HG03039 (cell line): ENCODE data around the gene DCAF8.
A peak's percentile ranks its signal among the peaks of the same experiment; 100 is the strongest.

Experiments
- ATAC-seq: cut with Tn5 transposase; IDR thresholded peaks from one replicate; pipeline ENCODE4 v1.9.1; 2021; ENCODE audit warnings: mild to moderate bottlenecking, moderate library complexity; ENCODE audit not compliant: unreplicated experiment

Gene DCAF8

DNA sequence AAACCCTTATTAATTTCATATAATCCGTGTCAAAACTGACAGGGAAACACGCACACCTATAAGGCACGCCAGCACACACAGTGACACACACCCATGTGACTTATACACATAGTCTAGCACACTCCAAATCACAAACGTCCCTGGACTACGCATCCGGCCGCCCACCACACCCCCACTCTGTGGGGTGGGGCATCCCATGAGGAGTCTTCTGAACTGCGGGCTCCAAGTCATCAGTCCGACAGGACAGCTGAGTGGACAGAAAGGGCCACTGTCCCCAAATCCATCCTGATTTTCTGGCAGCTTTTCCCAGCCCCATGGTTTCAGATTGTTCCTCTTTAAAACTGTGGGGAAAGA is 56.3 kb downstream of the DCAF8 start:
- no peak for ATAC-seq

DNA sequence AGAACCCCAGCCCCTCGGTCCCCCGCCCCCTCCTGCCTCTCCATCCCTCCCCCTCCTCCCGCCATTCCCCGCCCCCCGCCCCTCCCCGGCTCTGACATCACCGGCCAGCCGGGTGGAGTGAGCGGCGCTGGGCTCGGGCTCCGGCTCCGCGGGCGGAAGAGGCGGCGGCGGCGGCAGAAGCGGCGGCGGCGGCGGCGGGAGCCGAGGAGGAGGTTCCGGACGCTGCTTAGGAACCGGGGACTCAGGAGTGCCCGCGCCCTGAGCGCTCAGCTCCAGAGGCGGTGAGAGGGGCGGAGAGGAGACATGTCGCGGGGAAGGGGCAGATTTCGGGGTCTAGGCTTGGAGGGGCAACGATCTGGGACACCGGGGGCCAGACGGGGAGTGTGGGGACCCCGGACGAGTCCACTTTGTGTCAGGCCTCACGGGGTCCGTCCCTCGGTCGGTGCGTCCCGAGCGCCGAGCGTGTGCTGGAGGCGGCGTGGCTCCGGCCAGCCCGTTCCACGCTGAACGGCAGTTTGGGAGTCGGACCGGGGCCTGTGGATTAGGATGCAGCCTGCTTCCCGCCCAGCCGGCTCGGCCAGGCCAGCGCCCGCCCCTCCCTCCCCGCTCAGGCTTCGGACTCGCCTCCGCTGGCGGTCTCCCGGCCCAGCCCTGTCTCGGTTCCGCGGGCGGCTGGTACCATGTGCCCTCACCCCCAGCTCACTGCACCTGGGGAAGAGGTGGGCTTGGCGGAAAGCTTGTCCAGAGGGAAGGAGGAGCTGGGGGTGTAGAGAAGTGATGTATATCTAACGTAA is 56.9 kb downstream of the DCAF8 start, which contains the start of gene PEA15:
Gene PEA15, plus strand, starts transcription at position 143 of the 794 bp plus-strand sequence. CDS start 6,161 bp downstream, outside the sequence.
- peak; percentile 40 for ATAC-seq

DNA sequence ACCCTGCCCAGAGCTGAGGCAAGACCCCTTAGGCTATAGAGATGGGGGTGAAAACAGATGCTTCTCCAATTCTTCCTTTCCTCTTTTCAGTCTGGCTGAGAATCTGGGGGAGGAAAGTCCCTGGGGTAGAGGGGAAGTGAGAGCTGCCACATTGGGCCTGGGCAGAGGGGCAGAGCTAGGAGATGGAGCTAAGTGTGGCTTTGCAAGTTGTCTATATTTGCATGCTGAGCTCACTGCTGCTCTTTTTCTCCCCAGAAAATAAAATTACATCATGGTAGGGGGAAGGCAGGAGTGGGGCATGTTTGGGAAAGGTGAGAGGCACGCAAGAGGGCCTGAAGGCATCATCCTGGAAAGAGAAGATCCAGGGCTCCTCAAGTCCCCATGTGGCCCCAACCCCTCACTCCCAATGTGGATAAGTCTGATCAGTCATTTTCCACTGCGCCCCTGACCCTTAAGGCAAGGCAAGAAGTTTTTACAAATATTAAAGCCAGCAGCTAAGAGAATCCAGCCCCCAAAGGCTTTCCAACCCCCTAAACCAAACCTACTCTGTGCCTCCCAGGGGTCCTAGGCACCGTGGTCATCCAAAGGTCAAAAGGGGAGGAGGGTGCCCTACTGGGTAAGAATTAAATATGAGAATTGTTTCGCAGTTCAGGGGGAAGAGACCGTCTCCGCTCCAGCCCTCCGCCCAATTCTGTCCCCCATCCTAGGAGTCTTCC is 57.7 kb downstream of the DCAF8 start:
- peak; percentile 50 for ATAC-seq

DNA sequence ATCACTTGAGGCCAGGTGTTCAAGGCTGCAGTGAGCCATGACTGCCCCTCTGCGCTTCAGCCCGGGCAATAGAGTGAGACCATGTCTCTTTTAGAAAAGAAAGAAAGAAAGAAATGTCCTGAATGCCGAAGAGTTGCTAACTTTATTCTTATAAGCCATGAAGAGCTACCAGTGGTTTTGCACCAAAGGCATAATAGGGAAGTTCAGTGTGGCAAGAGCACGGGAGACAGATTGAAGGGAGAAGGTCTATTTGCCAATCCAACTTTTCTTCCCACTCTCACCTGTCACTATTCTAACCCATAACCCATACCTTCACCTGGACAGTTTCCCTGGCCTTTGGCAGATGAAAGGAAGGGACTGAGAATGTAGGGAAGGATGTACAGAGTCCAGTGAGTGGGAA is 61.6 kb downstream of the DCAF8 start:
- no peak for ATAC-seq

DNA sequence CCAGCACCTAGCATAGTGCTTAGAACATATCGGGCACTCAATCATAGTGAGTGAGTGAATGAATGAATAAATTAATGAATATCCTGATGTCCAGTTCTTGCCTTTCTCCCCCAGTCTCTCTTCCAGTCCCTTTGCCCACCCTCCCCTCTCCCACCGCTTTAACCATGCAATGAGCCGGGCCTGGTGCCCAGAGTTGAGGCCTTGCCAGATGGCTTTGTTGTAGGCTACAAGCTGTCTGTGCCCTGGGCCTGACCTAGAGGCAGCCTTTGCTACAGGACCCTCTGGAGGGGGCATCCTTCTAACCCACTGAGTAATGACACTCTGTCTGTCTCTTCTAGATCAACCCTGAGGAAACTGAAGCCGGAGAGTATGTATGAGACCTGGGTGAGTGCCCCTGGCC is 65.1 kb downstream of the DCAF8 start:
- ATAC-seq = no peak

DNA sequence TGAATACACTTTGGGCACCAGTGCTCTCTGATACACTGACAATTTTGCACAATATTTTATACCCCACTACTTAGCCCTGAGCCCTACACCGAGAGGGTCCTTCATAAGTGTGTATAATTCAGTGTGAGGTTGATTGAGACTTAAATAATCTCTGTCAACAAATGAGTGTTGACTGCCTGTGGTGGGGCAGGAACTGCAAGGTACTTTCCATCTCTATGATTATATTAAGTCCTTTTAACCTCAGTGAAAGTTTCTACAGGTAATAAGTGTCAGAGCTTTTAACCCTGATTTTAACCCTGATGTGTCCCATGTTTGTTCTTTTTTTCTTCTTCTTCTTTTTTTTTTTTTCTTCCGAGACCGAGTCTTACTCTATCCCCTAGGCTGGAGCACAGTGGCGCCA is 66.2 kb downstream of the DCAF8 start:
- ATAC-seq = no peak

DNA sequence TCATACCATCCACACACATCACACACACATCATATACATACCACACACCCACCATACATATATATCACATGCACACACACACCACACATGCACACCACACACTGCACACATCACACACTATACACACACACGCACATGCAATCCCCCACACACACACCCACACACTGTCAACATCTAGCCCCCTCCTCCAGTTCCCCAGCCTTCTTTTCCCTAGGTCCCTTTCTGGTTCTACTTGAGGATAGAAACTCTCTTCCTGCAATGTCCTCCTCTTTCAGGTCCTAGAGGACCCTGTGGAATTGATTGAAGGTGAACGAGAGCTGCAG is 67.7 kb downstream of the DCAF8 start:
- ATAC-seq = no peak

DNA sequence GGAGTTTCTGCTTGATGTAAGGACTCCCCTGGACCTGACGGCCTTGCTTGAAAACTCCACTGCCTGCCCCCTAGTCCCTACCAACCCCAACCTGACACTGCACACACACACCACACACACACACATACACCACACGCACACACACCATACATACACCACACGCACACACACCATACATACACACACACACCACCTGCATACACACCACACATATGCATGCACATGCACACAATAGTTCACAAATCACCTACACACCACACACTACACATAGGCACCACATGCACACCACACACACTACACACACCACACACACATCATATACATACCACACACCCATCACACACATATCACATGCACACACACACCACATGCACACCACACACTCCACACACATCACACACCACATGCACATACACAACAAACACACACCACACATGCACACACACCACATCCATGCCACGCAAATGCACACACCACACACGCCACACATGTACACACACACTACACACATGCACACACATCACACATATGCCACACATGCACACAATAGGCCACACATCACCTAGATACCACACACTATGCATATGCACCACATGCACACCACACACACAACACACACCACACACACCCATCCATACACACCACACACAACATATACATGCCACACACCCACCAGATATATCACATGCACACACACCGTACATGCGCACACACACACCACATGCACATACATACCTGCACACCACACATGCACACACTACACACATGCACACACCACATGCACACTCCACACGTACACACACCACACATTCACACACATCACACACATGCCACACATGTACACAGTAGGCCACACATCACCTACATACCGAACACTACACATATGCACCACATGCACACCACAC is 68.3 kb downstream of the DCAF8 start:
- ATAC-seq = no peak

DNA sequence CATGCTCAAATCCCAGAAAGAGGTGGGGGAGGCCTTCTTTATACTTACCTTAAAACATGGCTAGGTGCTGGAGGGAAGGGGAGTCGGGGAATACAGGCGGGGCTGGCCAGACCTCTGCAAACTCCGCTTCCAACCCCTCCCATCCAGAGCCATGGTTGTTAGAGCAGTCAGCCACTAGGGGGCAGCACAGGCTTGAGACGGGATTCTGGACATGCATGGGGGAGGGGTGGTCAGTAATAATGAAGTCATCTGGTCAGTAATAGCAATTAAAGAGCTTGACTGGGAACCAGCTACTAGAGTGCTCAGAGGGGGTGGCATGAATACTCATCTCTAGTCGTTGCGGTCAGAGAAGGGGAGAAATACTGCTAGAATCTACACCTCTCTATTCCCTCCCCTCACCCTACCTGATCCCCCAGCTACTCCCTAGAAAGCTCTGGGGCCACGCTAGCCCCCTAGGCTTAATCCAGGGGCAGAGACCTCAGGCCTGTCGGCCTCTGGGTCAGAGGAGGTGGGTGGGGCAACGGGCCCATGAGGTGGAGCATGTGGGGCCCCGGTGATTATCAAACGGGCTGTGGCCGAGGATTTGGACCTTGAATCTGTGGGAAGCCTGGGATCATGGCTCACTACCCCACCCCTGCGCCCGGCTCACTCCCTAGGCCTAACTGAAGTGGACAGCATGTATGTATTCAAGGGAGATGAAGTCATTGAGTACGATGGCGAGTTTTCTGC is 69.1 kb downstream of the DCAF8 start:
- peak; percentile 54 for ATAC-seq

DNA sequence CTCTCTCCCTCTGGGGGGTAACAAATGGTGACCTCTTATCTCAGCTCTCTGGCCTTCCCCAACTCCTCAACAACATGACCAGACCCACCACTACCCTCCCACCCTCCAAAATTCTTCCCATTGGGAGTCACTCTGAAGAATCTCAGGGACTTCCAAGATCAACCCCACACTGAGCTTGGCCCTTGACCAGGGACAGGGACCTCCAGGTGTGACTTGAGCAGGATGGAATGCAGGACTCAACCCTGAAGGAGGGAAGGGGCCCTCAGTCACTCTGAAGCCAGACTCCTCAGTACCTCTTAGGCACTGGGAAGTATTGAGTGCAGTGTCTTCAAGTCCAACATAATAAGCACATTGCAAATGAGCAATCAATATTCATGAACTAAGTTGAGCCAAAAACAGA is 70.1 kb downstream of the DCAF8 start:
- ATAC-seq = no peak

DNA sequence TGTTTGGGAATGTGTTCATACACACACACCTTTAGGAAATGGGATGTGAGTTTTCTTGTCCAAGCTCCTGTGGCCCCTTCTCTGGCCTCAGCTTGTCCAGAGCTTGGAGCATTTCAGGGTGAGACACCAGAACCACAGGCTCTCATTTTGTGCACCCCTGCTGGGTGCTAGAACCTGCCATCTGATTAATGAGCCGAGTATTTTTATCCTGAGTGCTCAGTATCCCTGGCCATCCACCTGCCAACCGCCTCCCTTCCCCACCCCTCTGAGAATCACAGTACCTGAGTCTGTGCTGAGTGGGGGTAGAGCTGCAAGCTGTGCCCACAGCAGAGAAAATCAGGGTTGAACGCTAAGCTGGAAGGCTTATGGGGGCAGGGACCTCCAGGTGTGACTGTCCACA is 70.6 kb downstream of the DCAF8 start:
- no peak for ATAC-seq

DNA sequence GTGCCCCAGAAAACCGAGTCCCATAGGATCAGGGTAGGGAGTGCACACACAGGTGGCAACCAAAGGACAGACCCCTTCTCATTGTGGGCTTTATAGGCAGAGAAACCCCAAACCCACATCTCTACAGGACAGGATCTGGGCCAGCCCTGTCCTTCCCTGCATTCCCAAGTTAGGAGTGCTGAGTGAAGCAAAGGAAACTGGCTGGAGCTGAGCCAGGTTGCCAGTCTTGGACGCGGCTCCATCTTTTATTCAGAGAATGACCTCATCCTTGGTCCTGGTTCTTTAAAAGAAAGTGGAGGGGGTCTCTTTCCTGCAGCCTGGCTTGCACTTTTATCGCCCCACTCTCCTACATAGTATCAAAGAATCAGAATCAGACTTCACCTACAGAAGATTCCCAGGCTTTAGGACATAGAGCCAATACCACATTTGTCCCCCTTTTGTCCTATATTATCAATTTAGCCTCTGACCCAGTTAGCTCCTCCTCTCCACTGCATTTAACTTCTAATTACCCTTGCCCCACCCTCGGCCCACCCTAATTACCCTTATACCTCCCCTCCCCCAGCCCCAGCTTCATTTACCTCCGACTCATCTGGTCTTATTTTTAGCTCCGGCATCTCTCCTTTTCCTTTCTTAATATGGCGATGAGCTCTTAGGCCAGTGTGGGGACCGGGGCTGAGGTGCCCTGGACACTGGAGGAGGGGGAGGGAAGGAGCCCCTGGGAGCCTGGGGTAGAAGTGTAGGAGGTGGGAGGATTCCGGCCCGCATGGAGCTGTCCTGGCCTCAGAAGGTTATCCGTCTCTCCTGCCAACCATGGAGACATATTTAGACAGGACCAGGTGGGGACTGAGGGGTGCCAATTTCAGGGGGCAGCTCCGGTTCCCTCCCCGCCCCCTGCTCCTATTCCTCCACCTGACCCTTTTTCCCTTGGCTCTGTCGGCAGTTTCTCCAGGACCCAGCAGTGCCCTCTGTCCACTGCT is 72.4 kb downstream of the DCAF8 start, which contains the start of gene CASQ1:
Gene CASQ1, plus strand, starts transcription at position 927 of the 977 bp plus-strand sequence. CDS start 177 bp downstream, outside the sequence.
- no peak for ATAC-seq

DNA sequence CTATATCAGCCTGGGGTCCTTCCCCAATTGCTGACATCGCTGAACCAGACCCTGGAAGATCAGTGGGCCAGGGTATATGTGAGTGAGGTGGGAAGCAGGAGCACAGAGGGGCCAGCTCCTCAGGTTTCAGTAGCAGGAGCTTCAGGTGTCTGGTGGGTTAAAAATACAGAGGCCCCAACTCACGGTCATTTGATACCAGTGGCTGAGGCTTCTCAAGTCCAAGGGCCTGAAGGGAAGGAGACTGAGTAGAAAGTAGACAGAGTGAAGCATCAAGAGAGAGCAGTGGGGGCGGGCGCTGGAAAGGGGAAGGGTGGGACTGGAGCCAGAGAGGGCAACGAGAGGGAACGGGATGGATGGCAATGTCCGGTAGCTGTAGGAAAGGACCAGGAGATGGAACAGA is 74.0 kb downstream of the DCAF8 start:
- no peak for ATAC-seq

DNA sequence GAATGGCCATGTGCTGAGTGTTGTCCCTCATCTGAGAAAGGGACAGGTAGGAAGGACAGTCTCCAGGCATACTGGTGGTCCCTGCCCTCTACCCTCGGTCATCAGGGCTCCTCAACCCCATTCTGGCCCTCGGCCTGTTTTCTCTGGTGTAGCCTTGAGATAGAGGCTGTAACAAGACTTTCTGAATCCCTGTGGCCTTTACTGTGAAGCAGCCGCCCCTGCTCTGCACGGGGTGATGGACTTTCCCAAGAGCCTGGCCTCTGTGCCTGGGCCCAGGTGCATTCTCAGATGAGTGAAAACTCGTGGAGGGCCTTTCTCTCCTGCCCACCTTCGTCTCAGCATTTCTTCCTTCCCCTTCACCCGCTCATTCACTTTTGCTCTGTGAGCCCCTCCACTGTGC is 74.9 kb downstream of the DCAF8 start:
- no peak for ATAC-seq

DNA sequence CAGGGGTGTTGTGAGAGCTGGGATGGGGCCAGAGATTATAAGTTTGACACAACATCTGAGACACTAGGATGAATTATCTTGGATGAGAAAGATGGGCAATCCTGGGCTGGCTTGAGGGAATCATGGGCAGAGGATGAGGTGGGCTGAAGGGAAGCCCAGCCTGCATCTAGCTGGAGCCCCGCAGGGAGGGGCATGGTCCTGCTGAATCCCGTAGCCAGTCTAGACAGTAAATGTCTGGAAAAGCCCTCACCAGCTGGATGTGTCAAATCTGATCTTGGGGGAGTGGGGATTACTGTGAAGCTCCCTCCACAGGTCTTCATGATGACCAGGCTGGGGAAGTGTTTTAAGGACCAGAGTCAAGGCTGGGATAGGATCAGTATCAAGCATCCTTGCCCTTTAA is 75.6 kb downstream of the DCAF8 start:
- ATAC-seq = no peak

DNA sequence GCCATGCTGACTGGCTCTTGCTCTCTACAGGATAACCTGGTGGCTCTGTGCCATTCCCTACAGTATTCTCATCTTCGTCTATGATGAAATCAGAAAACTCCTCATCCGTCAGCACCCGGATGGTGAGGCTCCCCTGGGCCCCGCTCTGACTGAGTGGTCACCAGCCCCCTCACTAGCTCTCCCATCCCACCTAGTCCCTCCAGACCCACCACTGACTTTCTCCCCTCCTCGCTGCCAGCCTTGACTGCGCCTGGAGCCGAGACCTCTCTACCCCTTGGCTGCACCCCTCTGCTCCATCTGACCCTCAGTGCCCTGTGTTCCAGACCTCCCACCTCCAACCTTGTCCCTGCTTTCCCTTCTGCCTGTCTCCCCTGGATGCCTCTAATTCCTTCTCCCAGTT is 76.1 kb downstream of the DCAF8 start:
- ATAC-seq = no peak

DNA sequence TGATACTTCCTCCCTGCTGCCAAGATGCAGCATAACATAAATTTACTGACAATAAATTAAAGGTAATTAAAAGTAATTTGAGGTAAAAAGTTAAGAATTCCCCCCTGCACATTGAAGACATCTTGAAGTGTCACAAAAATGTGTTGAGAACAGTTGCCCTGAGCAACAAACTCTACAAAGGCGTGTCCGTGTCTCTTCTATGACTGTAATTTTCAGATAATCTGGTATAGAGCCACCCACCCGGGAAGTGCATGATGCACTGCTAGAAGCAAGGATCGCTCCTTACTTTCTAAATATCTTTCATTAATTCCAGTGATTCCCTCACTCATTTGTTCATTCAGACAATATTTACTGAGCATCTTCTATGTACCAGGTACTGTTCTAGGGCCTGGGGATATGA is 83.0 kb downstream of the DCAF8 start:
- no peak for ATAC-seq

DNA sequence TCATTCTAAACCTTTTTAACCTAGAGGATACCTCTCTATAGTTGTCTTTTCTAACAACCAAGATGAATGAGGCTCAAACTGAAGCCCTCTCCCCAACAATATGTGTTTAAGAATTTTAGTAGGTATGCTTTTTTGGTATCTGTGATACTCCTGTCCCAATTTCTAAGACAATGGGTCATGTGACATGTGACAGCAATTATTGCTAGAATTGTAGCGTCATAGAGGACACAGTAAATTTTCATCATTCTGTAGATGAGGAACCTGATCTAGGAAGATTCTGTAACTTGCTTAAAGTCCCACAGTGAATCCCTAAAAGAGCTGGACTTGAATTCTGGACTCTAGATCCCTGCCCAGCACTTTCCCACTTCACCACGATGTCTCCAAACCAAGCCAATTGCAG is 83.6 kb downstream of the DCAF8 start:
- ATAC-seq = no peak

DNA sequence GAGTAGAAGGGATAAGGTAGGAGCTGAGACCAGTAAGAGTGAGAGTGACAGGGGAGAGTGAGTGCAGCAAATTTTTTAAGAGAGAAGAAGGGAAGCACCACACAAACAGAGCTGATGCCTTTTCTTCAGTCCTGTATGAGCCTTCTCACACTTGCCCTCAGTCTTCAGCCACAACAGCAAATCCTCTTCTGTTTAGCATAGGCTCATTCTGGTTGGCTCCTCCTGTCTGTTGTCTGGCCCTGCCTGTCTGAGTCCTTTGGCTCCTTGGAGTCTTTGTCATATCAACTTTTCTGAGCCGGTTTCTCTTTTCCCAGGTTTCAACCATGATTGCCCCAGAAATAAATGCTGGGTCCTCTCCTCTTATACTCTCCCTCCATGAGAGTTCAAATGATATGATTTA is 84.7 kb downstream of the DCAF8 start:
- ATAC-seq = no peak

DNA sequence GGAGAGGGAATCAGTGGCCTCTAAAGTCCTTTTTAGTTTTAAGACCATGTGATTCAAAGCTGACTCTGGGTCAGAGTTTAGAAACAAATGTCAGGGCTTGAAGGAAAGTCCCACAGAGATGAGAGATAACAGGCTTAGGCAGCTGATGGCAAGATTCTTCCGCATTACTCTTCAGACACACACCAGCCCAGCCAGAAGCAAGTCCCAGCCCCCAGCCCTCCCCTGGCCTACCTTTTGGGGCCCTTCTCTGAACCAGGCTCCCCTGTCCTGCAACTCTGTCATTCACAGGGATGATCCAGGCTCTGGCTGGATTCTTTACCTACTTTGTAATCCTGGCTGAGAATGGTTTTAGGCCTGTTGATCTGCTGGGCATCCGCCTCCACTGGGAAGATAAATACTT is 85.1 kb downstream of the DCAF8 start:
- ATAC-seq = no peak
